Right lobe of liver (tissue), 4 donors: ENCODE data around the gene UNC5B.

Experiments
- POLR2A ChIP-seq: fragments of 450-650 bp; IDR thresholded peaks from one replicate; pipeline ENCODE4 v1.6.1; 2017; ENCODE audit warnings: antibody characterized with exemption, mild to moderate bottlenecking
- TF ChIP-seq, protein P1 (sequence below), 4 donors: fragments of 200-600 bp in 3 of 4; fragments of 450-650 bp in 1 of 4; IDR thresholded peaks; one replicate each; pipeline versions ENCODE4 v1.5.1 to v1.8.0; 2016 to 2022; ENCODE audit warnings: antibody characterized with exemption in 4 of 4, mild to moderate bottlenecking in 2 of 4
- donor health status: DM: no; HTN: no; CAD: no.
- donor health status: DM: no; HTN: no; CAD: no.
- donor health status: DM: no; HTN: yes; CAD: no.

- TF ChIP-seq, protein P1, sequence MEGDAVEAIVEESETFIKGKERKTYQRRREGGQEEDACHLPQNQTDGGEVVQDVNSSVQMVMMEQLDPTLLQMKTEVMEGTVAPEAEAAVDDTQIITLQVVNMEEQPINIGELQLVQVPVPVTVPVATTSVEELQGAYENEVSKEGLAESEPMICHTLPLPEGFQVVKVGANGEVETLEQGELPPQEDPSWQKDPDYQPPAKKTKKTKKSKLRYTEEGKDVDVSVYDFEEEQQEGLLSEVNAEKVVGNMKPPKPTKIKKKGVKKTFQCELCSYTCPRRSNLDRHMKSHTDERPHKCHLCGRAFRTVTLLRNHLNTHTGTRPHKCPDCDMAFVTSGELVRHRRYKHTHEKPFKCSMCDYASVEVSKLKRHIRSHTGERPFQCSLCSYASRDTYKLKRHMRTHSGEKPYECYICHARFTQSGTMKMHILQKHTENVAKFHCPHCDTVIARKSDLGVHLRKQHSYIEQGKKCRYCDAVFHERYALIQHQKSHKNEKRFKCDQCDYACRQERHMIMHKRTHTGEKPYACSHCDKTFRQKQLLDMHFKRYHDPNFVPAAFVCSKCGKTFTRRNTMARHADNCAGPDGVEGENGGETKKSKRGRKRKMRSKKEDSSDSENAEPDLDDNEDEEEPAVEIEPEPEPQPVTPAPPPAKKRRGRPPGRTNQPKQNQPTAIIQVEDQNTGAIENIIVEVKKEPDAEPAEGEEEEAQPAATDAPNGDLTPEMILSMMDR (IDR thresholded peaks at IDR 0.05) = no peak
- TF ChIP-seq POLR2A = no peak
Observed at GRCh38 chr10:71216751-71217265, 4.4 kb downstream of the UNC5B start.
